HepG2 (cell line): ENCODE results near the gene CHKA. TPM values are rescaled to one million over a fixed set of nuclear protein-coding genes. Genes with fewer than 3 reads are reported as not detected.

Experiments
- ARID5B ChIP-seq: IDR thresholded peaks from 2 replicates; pipeline ENCODE4 v1.4.0; 2020; ENCODE audit warnings: mild to moderate bottlenecking, missing genetic modification reagents
- ARNT2 ChIP-seq: sonication (generic); formaldehyde crosslinking; IDR thresholded peaks from 2 replicates; pipeline ENCODE4 v1.8.0; 2022; ENCODE audit warnings: mild to moderate bottlenecking, low read depth, missing genetic modification reagents, moderate library complexity
- ATM ChIP-seq: fragments of 450-650 bp; IDR thresholded peaks from 2 replicates; pipeline ENCODE4 v1.7.1; 2017; ENCODE audit warnings: mild to moderate bottlenecking, borderline replicate concordance
- ATRX ChIP-seq: sonication (generic); formaldehyde crosslinking; IDR thresholded peaks from 2 replicates; pipeline ENCODE4 v1.4.0; 2020; ENCODE audit warnings: missing genetic modification reagents, borderline replicate concordance
- ELF4 ChIP-seq: sonication (generic); formaldehyde crosslinking; IDR thresholded peaks from 2 replicates; pipeline ENCODE4 v1.5.0; 2020; ENCODE audit warnings: missing genetic modification reagents, mild to moderate bottlenecking, moderate library complexity, borderline replicate concordance
- FOXA1 ChIP-seq, 2 experiments: fragments of 450-650 bp in 1 of 2; sonication (generic) in 1 of 2; formaldehyde crosslinking in 1 of 2; IDR thresholded peaks; 2 replicates each; pipeline versions ENCODE4 v1.4.0 to v1.6.1; 2016 to 2020; ENCODE audit warnings: missing genetic modification reagents in 1 of 2
- GABPB1 ChIP-seq: IDR thresholded peaks from 2 replicates; pipeline ENCODE4 v1.6.1; 2016; ENCODE audit warnings: mild to moderate bottlenecking, missing genetic modification reagents, moderate library complexity, missing compliant biosample characterization
- GTF2F1 ChIP-seq: fragments of 150-350 bp; IDR thresholded peaks from 2 replicates; pipeline ENCODE4 v1.6.1; 2014; ENCODE audit warnings: low read length
- HNF4G ChIP-seq, 2 experiments: sonication (generic) in 1 of 2; formaldehyde crosslinking in 1 of 2; IDR thresholded peaks; 2 replicates each; pipeline versions ENCODE4 v1.4.0 to v1.6.1; 2011 to 2020; ENCODE audit warnings: borderline replicate concordance in 2 of 2, low read depth in 2 of 2, mild to moderate bottlenecking in 2 of 2, low read length in 1 of 2, missing genetic modification reagents in 1 of 2, moderate library complexity in 1 of 2
- PATZ1 ChIP-seq: sonication (generic); formaldehyde crosslinking; IDR thresholded peaks from 2 replicates; pipeline ENCODE4 v1.4.0; 2020; ENCODE audit warnings: missing genetic modification reagents
- PCBP1 ChIP-seq: fragments of 200-400 bp; formaldehyde crosslinking; IDR thresholded peaks from 2 replicates; pipeline ENCODE4 v1.6.1; 2017; ENCODE audit warnings: mild to moderate bottlenecking, low read depth, low read length, borderline replicate concordance
- RARG ChIP-seq: sonication (generic); formaldehyde crosslinking; IDR thresholded peaks from 2 replicates; pipeline ENCODE4 v1.4.0; 2020; ENCODE audit warnings: low read depth, mild to moderate bottlenecking, missing genetic modification reagents
- STAG1 ChIP-seq: sonication (generic); formaldehyde crosslinking; IDR thresholded peaks from 2 replicates; pipeline ENCODE4 v1.4.0; 2020; ENCODE audit warnings: missing genetic modification reagents
- TERF1 ChIP-seq: sonication (generic); formaldehyde crosslinking; IDR thresholded peaks from 2 replicates; pipeline ENCODE4 v1.8.0; 2022; ENCODE audit warnings: mild to moderate bottlenecking, missing genetic modification reagents, moderate library complexity
- TMF1 ChIP-seq: sonication (generic); formaldehyde crosslinking; IDR thresholded peaks from 2 replicates; pipeline ENCODE4 v1.8.1; 2022; ENCODE audit warnings: low read depth, missing genetic modification reagents
- U2AF2 ChIP-seq: fragments of 200-400 bp; formaldehyde crosslinking; IDR thresholded peaks from 2 replicates; pipeline ENCODE4 v1.6.1; 2017; ENCODE audit warnings: low read depth, mild to moderate bottlenecking, low read length
- ZNF30 ChIP-seq: sonication (generic); formaldehyde crosslinking; IDR thresholded peaks from 2 replicates; pipeline ENCODE4 v1.5.0; 2020; ENCODE audit warnings: mild to moderate bottlenecking, missing genetic modification reagents
- ZNF510 ChIP-seq: sonication (generic); formaldehyde crosslinking; IDR thresholded peaks from 2 replicates; pipeline ENCODE4 v1.4.0; 2020; ENCODE audit warnings: low read depth, mild to moderate bottlenecking, missing genetic modification reagents
- ZNF552 ChIP-seq: sonication (generic); formaldehyde crosslinking; IDR thresholded peaks from 2 replicates; pipeline ENCODE4 v1.9.0; 2022; ENCODE audit warnings: missing genetic modification reagents, mild to moderate bottlenecking, borderline replicate concordance
- ZNF740 ChIP-seq: sonication (generic); formaldehyde crosslinking; IDR thresholded peaks from 2 replicates; pipeline ENCODE4 v1.4.0; 2020; ENCODE audit warnings: missing genetic modification reagents
- ZNF761 ChIP-seq: sonication (generic); formaldehyde crosslinking; conservative IDR thresholded peaks from 2 replicates; pipeline ENCODE4 v1.4.0; 2020; ENCODE audit warnings: mild to moderate bottlenecking, missing genetic modification reagents
- polyA plus RNA-seq, 8 experiments: library from polyadenylated mRNA; depleted of rRNA in 3 of 8; stranded (reverse) in 7 of 8; unstranded in 1 of 8; fragments of >200 nt; fragmentation: Illumina TruSeq in 4 of 8; extraction: Trizol in 4 of 8; gene quantifications; 2 replicates each; pipeline versions ENCODE4 v1.2.1 to v1.2.3, GENCODE V29; 2011 to 2016; ENCODE audit warnings: low read depth in 4 of 8, missing spikeins in 1 of 8, mixed read lengths in 1 of 8; ENCODE audit not compliant: insufficient read depth in 1 of 8
- total RNA-seq, 5 experiments: library from RNA; depleted of rRNA; stranded (reverse); fragments of >200 nt; fragmentation: Illumina TruSeq; extraction: Trizol; gene quantifications; 2 replicates each; pipeline ENCODE4 v1.2.3, GENCODE V29; 2016; ENCODE audit warnings: low read depth in 1 of 5

The CHKA gene
- total and polyA plus RNA-seq, 2 of the 13 experiments (the other 11 are each of a cell fraction or from before 2014, with no cell fraction given): 71.6 to 92.7 TPM

GRCh38 chr11:68127714-68128681 is 6.8 kb upstream of the CHKA start (continued):
- TF ChIP-seq ARID5B (CRISPR knock-in tag): peak; percentile 81
- no peak for TF ChIP-seq ATRX (CRISPR knock-in tag)
- TF ChIP-seq ZNF552: no peak
- TF ChIP-seq HNF4G (IDR thresholded peaks at IDR 0.05; ENCODE audit: borderline replicate concordance, low read depth, low read length): peak; percentile 86
- peak; percentile 62; the same call in 1 of the 2 replicates for TF ChIP-seq HNF4G (CRISPR knock-in tag; IDR thresholded peaks at IDR 0.05; ENCODE audit: borderline replicate concordance, low read depth)
- 0 out of 2 replicates have a peak, but pooled peaks have one; percentile 26 for TF ChIP-seq ZNF740 (CRISPR knock-in tag)
- TF ChIP-seq ATM: no peak
- no peak for TF ChIP-seq STAG1 (CRISPR knock-in tag)
- no peak for TF ChIP-seq ELF4 (CRISPR knock-in tag)
- no peak for TF ChIP-seq TMF1 (CRISPR knock-in tag)
- TF ChIP-seq ZNF761: peak; percentile 46; the same call in 1 of the 2 replicates
- TF ChIP-seq GTF2F1: no peak
- no peak for TF ChIP-seq FOXA1 (IDR thresholded peaks at IDR 0.05)
- TF ChIP-seq FOXA1 (CRISPR knock-in tag; IDR thresholded peaks at IDR 0.05): no peak
- TF ChIP-seq ZNF510: no peak
- TF ChIP-seq PATZ1 (CRISPR knock-in tag): peak; percentile 91; the same call in 1 of the 2 replicates
- TF ChIP-seq U2AF2: no peak
- TF ChIP-seq PCBP1: no peak
- no peak for TF ChIP-seq RARG (CRISPR knock-in tag)
- TF ChIP-seq ARNT2 (CRISPR knock-in tag): peak; percentile 21; the same call in 1 of the 2 replicates
- TF ChIP-seq ZNF30 (CRISPR knock-in tag): no peak
- TF ChIP-seq TERF1 (CRISPR knock-in tag): no peak
- TF ChIP-seq GABPB1: peak; percentile 54
